Activated T-cell treated with anti-CD3 and anti-CD28 coated beads, Interleukin-2, amount 50 U/mL, for 72 hours (primary cell): ENCODE results near the gene AEBP2. TPM values are rescaled to one million over a fixed set of nuclear protein-coding genes. Genes with fewer than 3 reads are reported as not detected.
"Not testable (repeated sequence)": the region's sequence is repeated elsewhere in the genome, so short reads cannot be mapped to it uniquely, and the experiment has no call there.

ENCODE experiments used
- ATAC-seq, 2 donors: fragments of 150-1000 bp; cut with Tn5 transposase; replicated peaks in 1 of 2; 2 replicates each; pipeline ENCODE4 v1.10.0; 2021; ENCODE audit warnings: moderate library complexity in 2 of 2, mild to moderate bottlenecking in 1 of 2
- DNase-seq, 2 donors: peaks; one replicate each; pipeline ENCODE4 v3.0.0; 2021 to 2022; ENCODE audit warnings: mixed read lengths in 1 of 2
- H3K27ac Mint-ChIP-seq: one replicate; pipeline ENCODE4 v1.8.0; 2022; ENCODE audit warnings: mild to moderate bottlenecking, moderate library complexity, mixed read lengths
- H3K27me3 Mint-ChIP-seq: one replicate; pipeline ENCODE4 v1.8.0; 2022; ENCODE audit warnings: low read depth, mixed read lengths
- H3K36me3 Mint-ChIP-seq, 2 donors: one replicate each; pipeline ENCODE4 v1.8.0; 2022; ENCODE audit warnings: mixed read lengths in 2 of 2, mild to moderate bottlenecking in 1 of 2; ENCODE audit not compliant: insufficient read depth in 2 of 2
- H3K4me1 Mint-ChIP-seq: one replicate; pipeline ENCODE4 v1.8.0; 2022; ENCODE audit warnings: low read depth, mixed read lengths
- H3K4me3 Mint-ChIP-seq, 2 donors: one replicate each; pipeline ENCODE4 v1.8.0; 2022; ENCODE audit warnings: mild to moderate bottlenecking in 2 of 2, mixed read lengths in 2 of 2, moderate library complexity in 2 of 2
- H3K9me3 Mint-ChIP-seq, 2 donors: one replicate each; pipeline ENCODE4 v1.8.0; 2022; ENCODE audit warnings: mixed read lengths in 2 of 2
- total RNA-seq, 2 donors: library from RNA; stranded (reverse); gene quantifications; one replicate each; pipeline ENCODE4 v1.2.3, GENCODE V29; 2022

Gene AEBP2
- total RNA-seq, 2 donors from 2014 or later: 59.4 to 64.5 TPM

DNA sequence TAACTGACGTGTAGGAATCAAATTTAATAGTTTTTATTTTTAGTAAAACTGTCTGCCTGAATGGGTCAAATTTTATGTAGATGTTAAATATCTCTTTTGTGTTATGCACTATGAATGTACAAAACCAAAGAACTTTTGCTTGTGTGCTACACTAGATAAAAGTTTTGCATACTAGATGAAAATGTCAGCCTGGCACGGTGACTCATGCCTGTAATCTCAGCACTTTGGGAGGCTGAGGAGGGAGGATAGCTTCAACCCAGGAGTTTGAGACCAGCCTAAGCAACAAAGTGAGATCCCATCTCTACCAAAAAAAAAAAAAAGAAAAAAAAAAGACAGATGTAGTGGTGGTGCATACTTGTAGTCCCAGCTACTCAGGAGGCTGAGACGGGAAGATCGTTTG, 11.1 kb downstream of the AEBP2 start:
- H3K9me3 Mint-ChIP-seq: no peaks in the 10 kb centered on the region
- peak in 1 of 2 donors; percentile 39 for ATAC-seq
- H3K4me3 Mint-ChIP-seq: no peak overlapping the region
- no peak overlapping the region for H3K27ac Mint-ChIP-seq
- peaks cover 0 to 9% of the 10 kb centered on the region in 2 donors for H3K36me3 Mint-ChIP-seq
- no peaks in the 10 kb centered on the region for H3K27me3 Mint-ChIP-seq
- H3K4me1 Mint-ChIP-seq: peaks cover 88% of the 10 kb centered on the region
- no peak for DNase-seq

DNA sequence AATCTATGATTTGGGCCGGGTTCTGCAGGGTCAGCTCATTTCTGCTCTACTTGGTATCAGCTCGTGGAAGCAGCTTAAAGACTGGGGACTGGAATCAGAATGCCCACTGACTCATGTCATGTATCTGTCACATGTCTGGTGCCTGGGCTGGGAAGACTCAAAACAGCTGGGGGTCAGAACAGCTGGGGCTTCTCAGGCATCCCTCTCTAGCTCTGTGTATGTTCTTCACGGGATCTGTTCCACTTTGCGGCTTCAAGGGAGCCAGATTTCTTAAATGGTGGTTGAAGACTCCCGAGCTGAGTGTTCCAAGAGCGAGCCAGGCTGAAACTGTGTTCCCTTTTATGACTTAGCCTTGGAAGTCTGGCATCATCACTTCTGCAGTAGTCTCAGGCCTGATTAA, 11.9 kb downstream of the AEBP2 start:
- no peak overlapping the region for H3K27ac Mint-ChIP-seq
- DNase-seq (no peak), ATAC-seq (no peak)
- no peak overlapping the region for H3K4me3 Mint-ChIP-seq
- H3K36me3 Mint-ChIP-seq: peaks cover 2 to 9% of the 10 kb centered on the region in 2 donors
- H3K9me3 Mint-ChIP-seq: no peaks in the 10 kb centered on the region
- no peaks in the 10 kb centered on the region for H3K27me3 Mint-ChIP-seq
- H3K4me1 Mint-ChIP-seq: peaks cover 83% of the 10 kb centered on the region

- Mint-ChIP-seq H3K27me3 (no peaks in the 10 kb centered on the region), H3K9me3 (no peaks in the 10 kb centered on the region), H3K27ac (peak overlapping the region; percentile 57), H3K4me3 (no peak overlapping the region), H3K4me1 (peaks cover 63% of the 10 kb centered on the region), H3K36me3 (peaks cover 6 to 14% of the 10 kb centered on the region in 2 donors)
- DNase-seq: no peak
- no peak for ATAC-seq
Measured at GRCh38 chr12:19453961-19454360, 14.7 kb downstream of the AEBP2 start.

- Mint-ChIP-seq H3K9me3 (no peaks in the 10 kb centered on the region), H3K27ac (no peak overlapping the region), H3K36me3 (peaks cover 6 to 14% of the 10 kb centered on the region in 2 donors), H3K4me3 (no peak overlapping the region), H3K27me3 (no peaks in the 10 kb centered on the region), H3K4me1 (peaks cover 56% of the 10 kb centered on the region)
- no peak for ATAC-seq
- DNase-seq: no peak
Measured at GRCh38 chr12:19454837-19455236, 15.5 kb downstream of the AEBP2 start.

DNA sequence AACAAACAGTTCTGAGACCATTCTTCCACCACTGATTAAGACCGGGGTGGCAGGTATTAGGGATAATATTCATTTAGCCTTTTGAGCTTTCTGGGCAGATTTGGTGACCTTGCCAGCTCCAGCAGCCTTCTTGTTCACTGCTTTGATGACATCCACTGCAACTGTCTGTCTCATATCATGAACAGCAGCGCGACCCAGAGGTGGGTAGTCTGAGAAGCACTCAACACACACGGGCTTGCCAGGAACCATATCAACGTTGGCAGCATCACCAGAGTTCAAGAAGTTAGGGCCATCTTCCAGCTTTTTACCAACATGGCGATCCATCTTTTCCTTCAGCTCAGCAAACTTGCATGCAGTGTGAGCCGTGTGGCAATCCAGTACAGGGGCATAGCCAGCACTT, 16.9 kb downstream of the AEBP2 start:
- Mint-ChIP-seq H3K4me1 (peaks cover 53% of the 10 kb centered on the region), H3K27ac (no peak overlapping the region), H3K27me3 (no peaks in the 10 kb centered on the region), H3K36me3 (peaks cover 6 to 14% of the 10 kb centered on the region in 2 donors), H3K4me3 (no peak overlapping the region), H3K9me3 (no peaks in the 10 kb centered on the region)
- DNase-seq (no peak), ATAC-seq (no peak)

GRCh38 chr12:19457561-19457960, 18.3 kb downstream of the AEBP2 start:
- peaks cover 51% of the 10 kb centered on the region for H3K4me1 Mint-ChIP-seq
- peak overlapping the region; percentile 1 for H3K27ac Mint-ChIP-seq
- DNase-seq (no peak), ATAC-seq (no peak)
- H3K9me3 Mint-ChIP-seq: no peaks in the 10 kb centered on the region
- no peaks in the 10 kb centered on the region for H3K27me3 Mint-ChIP-seq
- H3K4me3 Mint-ChIP-seq: no peak overlapping the region
- peaks cover 8 to 14% of the 10 kb centered on the region in 2 donors for H3K36me3 Mint-ChIP-seq

GRCh38 chr12:19458733-19459132, 19.4 kb downstream of the AEBP2 start:
- ATAC-seq: no peak
- H3K4me1 Mint-ChIP-seq: peaks cover 48% of the 10 kb centered on the region
- peaks cover 8 to 11% of the 10 kb centered on the region in 2 donors for H3K36me3 Mint-ChIP-seq
- no peak overlapping the region for H3K27ac Mint-ChIP-seq
- DNase-seq: no peak
- no peaks in the 10 kb centered on the region for H3K27me3 Mint-ChIP-seq
- H3K9me3 Mint-ChIP-seq: no peaks in the 10 kb centered on the region
- no peak overlapping the region for H3K4me3 Mint-ChIP-seq

DNA sequence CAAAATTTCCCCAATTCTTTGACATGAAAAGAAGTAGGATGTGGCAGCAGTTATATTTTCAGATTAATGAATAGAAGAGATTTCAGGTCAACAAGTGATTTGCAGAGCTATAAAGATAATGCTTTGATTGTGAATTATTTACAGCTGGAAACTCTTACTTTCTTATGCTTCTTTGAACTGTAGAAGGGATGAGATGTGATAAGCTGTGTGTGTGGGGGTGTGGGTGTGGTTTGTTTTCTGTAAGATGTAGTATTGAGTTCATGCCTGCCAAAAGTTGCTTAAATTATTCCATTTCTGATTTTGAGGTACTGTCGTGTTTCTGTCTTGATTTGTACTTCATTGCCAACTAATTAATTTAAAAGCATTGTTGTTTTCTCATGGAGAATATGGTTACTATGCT, 22.7 kb downstream of the AEBP2 start:
- H3K9me3 Mint-ChIP-seq: no peaks in the 10 kb centered on the region
- H3K36me3 Mint-ChIP-seq: peaks cover 6 to 13% of the 10 kb centered on the region in 2 donors
- no peak for DNase-seq
- peaks cover 36% of the 10 kb centered on the region for H3K4me1 Mint-ChIP-seq
- ATAC-seq: peak in 1 of 2 donors; percentile 31
- peak overlapping the region in 1 of 2 donors; percentile 33 for H3K4me3 Mint-ChIP-seq
- H3K27me3 Mint-ChIP-seq: no peaks in the 10 kb centered on the region
- H3K27ac Mint-ChIP-seq: no peak overlapping the region

GRCh38 chr12:19462406-19462805, 23.1 kb downstream of the AEBP2 start:
- Mint-ChIP-seq H3K9me3 (no peaks in the 10 kb centered on the region), H3K36me3 (peaks cover 9 to 15% of the 10 kb centered on the region in 2 donors), H3K27ac (no peak overlapping the region), H3K27me3 (no peaks in the 10 kb centered on the region), H3K4me1 (peaks cover 36% of the 10 kb centered on the region), H3K4me3 (no peak overlapping the region)
- no peak for ATAC-seq
- DNase-seq: no peak

- Mint-ChIP-seq H3K4me1 (peaks cover 31% of the 10 kb centered on the region), H3K27me3 (no peaks in the 10 kb centered on the region), H3K9me3 (no peaks in the 10 kb centered on the region), H3K36me3 (peaks cover 9 to 23% of the 10 kb centered on the region in 2 donors), H3K27ac (no peak overlapping the region), H3K4me3 (no peak overlapping the region)
- no peak for DNase-seq
- no peak for ATAC-seq
Measured at GRCh38 chr12:19464192-19464580, 24.9 kb downstream of the AEBP2 start.

DNA sequence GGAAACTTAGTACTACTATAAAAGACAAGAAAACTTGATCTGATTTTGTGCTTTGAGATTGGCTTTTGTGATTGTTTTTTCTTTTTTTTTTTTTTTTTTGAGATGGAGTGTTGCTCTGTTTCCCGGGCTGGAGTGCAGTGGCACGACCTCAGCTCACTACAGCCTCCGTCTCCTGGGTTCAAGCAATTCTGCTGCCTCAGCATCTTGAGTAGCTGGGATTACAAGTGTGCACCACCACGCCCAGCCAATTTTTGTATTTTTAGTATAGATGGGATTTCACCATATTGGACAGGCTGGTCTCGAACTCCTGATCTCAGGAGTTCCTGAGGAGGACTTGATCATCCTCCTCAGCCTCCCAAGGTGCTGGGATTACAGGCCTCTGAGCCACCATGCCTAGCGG, 26.4 kb downstream of the AEBP2 start:
- DNase-seq (no peak), ATAC-seq (no peak)
- Mint-ChIP-seq H3K27me3 (no peaks in the 10 kb centered on the region), H3K36me3 (peaks cover 9 to 25% of the 10 kb centered on the region in 2 donors), H3K9me3 (no peaks in the 10 kb centered on the region), H3K4me1 (peaks cover 25% of the 10 kb centered on the region), H3K27ac (no peak overlapping the region), H3K4me3 (no peak overlapping the region)

GRCh38 chr12:19474147-19474546, 34.9 kb downstream of the AEBP2 start:
- DNase-seq (no peak), ATAC-seq (no peak)
- no peak overlapping the region for H3K4me3 Mint-ChIP-seq
- peaks cover 21 to 56% of the 10 kb centered on the region in 2 donors for H3K36me3 Mint-ChIP-seq
- H3K27ac Mint-ChIP-seq: no peak overlapping the region
- peaks cover 13% of the 10 kb centered on the region for H3K4me1 Mint-ChIP-seq
- no peaks in the 10 kb centered on the region for H3K27me3 Mint-ChIP-seq
- H3K9me3 Mint-ChIP-seq: no peaks in the 10 kb centered on the region

DNA sequence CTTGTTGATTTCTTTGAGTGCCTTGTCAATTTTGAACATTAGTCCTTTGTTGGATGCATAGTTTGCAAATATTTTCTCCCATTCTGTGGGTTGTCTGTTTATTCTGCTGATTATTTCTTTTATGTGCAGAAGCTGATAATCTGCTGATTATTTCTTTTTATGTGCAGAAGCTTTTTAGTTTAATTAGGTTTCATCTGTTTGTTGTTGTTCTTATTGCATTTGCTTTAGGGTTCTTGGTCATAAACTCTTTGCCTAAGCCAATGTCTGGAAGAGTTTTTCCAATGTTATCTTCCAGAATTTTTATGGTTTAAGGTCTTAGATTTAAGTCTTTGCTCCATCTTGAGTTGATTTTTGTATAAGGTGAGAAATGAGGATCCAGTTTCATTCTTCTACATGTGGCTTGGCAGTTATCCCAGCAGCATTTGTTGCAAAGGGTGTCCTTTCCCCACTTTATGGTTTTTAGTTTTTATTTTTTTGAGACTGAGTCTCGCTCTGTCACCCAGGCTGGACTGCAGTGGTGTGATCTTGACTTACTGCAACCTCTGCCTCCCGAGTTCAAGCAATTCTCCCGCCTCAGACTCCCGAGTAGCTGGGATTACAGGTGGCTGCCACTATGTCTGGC, 36.7 kb downstream of the AEBP2 start:
- H3K9me3 Mint-ChIP-seq, H3K27me3 Mint-ChIP-seq, H3K4me3 Mint-ChIP-seq, DNase-seq, ATAC-seq: not testable (repeated sequence)
- peaks cover 30 to 70% of the 10 kb centered on the region in 2 donors for H3K36me3 Mint-ChIP-seq
- H3K4me1 Mint-ChIP-seq: peaks cover 18% of the 10 kb centered on the region
- H3K27ac Mint-ChIP-seq: peak overlapping the region; percentile 60

DNA sequence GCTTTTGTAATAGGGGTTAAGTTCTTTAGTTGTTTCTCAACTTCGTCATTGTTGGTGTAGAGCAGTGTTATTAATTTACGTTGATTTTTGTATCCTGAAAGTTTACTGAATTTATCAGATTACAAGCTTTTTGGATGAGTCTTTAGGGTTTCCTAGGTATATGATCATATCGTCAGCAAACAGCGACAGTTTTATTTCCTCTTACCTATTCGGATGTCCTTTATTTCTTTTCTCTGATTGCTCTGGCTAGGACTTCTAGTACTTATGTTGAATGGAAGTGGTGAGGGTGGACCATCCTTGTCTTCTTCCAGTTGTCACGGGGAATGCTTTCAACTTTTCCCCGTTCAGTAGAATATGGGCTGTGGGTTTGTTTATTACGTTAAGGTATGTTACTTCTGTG, 37.8 kb downstream of the AEBP2 start:
- no peak for ATAC-seq
- Mint-ChIP-seq H3K4me1 (peaks cover 29% of the 10 kb centered on the region), H3K36me3 (peaks cover 33 to 80% of the 10 kb centered on the region in 2 donors), H3K27me3 (no peaks in the 10 kb centered on the region), H3K9me3 (peaks cover 2 to 5% of the 10 kb centered on the region in 2 donors), H3K27ac (peak overlapping the region; percentile 26), H3K4me3 (no peak overlapping the region)
- no peak for DNase-seq
